Prostate gland (tissue), 2 donors: ENCODE results near the gene NFATC4. TPM values are rescaled to one million over a fixed set of nuclear protein-coding genes. Genes with fewer than 3 reads are reported as not detected.

Source experiments
- DNase-seq: peaks from one replicate; pipeline ENCODE4 v3.0.0-alpha.2; 2019; ENCODE audit warnings: low spot score
- H3K27ac ChIP-seq, 2 donors: fragments of 200-600 bp; sonication (generic); 2 replicates each; pipeline ENCODE4 v1.5.1; 2017 to 2019
- H3K27me3 ChIP-seq: fragments of 200-600 bp; sonication (generic); replicated peaks from 2 replicates; pipeline ENCODE4 v1.5.1; 2019; ENCODE audit not compliant: insufficient read depth
- H3K36me3 ChIP-seq, 2 donors: fragments of 200-600 bp; sonication (generic); 1 replicate in 1 of 2; 2 replicates in 1 of 2; pipeline versions ENCODE4 v1.5.1 to v1.8.1; 2017 to 2019
- H3K4me1 ChIP-seq: fragments of 200-600 bp; sonication (generic); replicated peaks from 2 replicates; pipeline ENCODE4 v1.5.1; 2019
- H3K4me3 ChIP-seq, 2 donors: fragments of 200-600 bp; sonication (generic); 2 replicates each; pipeline ENCODE4 v1.5.1; 2017 to 2019
- H3K9me3 ChIP-seq: fragments of 200-600 bp; sonication (generic); 2 replicates; pipeline ENCODE4 v1.5.1; 2017
- CTCF ChIP-seq, 4 experiments: fragments of 200-600 bp in 2 of 4; fragments of 450-650 bp in 2 of 4; sonication (generic) in 2 of 4; IDR thresholded peaks; 1 replicate in 3 of 4; 2 replicates in 1 of 4; pipeline ENCODE4 v1.5.1; 2016 to 2019; ENCODE audit warnings: antibody characterized with exemption in 4 of 4, mild to moderate bottlenecking in 2 of 4, moderate library complexity in 2 of 4
- POLR2A ChIP-seq: fragments of 450-650 bp; IDR thresholded peaks from one replicate; pipeline ENCODE4 v1.6.1; 2016; ENCODE audit warnings: antibody characterized with exemption, mild to moderate bottlenecking
- POLR2AphosphoS5 ChIP-seq: sonication (generic); formaldehyde crosslinking; IDR thresholded peaks from one replicate; pipeline ENCODE4 v1.6.1; 2017; ENCODE audit warnings: antibody characterized with exemption
- whole genome bisulfite sequencing: methylation state at CpG from one replicate; pipeline ENCODE4 v1.1.5; 2018; 5-methylcytosine and 5-hydroxymethylcytosine counted together
- intact Hi-C: fragments of 100-400 bp; cut with DNase I; formaldehyde crosslinking; loops from one replicate; pipeline ENCODE4 v1.14.2; 2022
- total RNA-seq, 2 donors: library from RNA; depleted of rRNA; stranded (reverse); fragments of >200 nt; gene quantifications; one replicate each; pipeline ENCODE4 v1.1.0, GENCODE V29; 2016

NFATC4 gene
- total RNA-seq, 2 donors from 2014 or later = 6.3 to 41.1 TPM

- H3K4me3 ChIP-seq = no peak overlapping the region
- no peaks in the 10 kb centered on the region for H3K27me3 ChIP-seq
- H3K4me1 ChIP-seq = no peaks in the 10 kb centered on the region
- TF ChIP-seq POLR2A = no peak
- TF ChIP-seq CTCF (IDR thresholded peaks at IDR 0.05) = no peak
- TF ChIP-seq POLR2AphosphoS5 = no peak
- WGBS = 58% methylated on average over 7 of the region's 7 CpGs
- intact Hi-C loops = no loop called here
- H3K9me3 ChIP-seq = no peaks in the 10 kb centered on the region
- DNase-seq = no peak
- H3K36me3 ChIP-seq = no peaks in the 10 kb centered on the region
- H3K27ac ChIP-seq = peak overlapping the region; percentile 4 to 10
These were observed 11.3 kb downstream of the NFATC4 start for GRCh38 chr14:24378981-24379906.

GRCh38 chr14:24379907-24380730, 12.1 kb downstream of the NFATC4 start:
- Histone ChIP-seq H3K4me3 (no peak overlapping the region), H3K36me3 (no peaks in the 10 kb centered on the region), H3K27ac (no peak overlapping the region), H3K9me3 (no peaks in the 10 kb centered on the region), H3K27me3 (no peaks in the 10 kb centered on the region), H3K4me1 (no peaks in the 10 kb centered on the region)
- WGBS = 81% methylated on average over 15 of the region's 15 CpGs
- no peak for DNase-seq
- intact Hi-C loops = no loop called here
- no peak for TF ChIP-seq POLR2AphosphoS5
- no peak for TF ChIP-seq POLR2A
- no peak for TF ChIP-seq CTCF (IDR thresholded peaks at IDR 0.05)

DNA sequence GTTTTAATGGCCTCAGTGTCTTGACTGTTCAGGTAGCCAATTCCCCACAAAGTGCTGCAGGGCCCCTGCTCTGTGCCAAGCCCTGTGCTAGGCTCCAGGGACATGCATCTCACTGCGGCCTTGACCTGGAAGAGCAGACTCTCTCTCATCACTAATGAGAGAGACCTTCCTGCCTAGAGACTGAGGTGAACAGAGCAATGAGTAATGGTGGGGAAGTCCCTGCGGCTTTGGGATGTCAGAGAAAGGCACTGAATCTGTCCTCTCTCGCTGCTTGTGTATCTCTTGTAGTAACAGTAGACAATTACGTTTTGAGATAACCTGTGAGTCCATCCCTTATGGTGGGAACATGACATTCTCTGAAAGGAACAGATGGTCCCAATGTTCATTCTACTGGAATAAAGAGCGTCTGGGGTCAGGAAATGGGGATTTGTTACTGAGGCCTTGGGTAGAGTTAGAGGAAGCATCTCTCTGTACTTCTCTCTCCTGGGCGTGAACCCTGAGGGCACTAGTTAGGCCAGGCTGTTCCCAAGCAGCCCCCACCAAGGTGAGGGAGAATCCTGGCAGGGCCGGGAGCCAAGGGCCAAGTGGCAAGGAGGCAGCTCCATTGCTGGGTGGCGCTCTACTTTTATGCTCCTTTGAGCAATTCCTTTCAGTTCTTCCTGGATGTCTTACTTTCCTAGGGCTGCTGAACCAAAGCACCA, 13.5 kb downstream of the NFATC4 start:
- WGBS = 71% methylated on average over 8 of the region's 8 CpGs
- H3K27ac ChIP-seq = no peak overlapping the region
- intact Hi-C loops = no loop called here

GRCh38 chr14:24382064-24382371, 14.0 kb downstream of the NFATC4 start:
- no peak overlapping the region for H3K27ac ChIP-seq
- H3K4me3 ChIP-seq = no peak overlapping the region
- WGBS = 17% methylated on average over 4 of the region's 4 CpGs
- no peaks in the 10 kb centered on the region for H3K36me3 ChIP-seq
- TF ChIP-seq POLR2A (no peak), POLR2AphosphoS5 (no peak), CTCF (IDR thresholded peaks at IDR 0.05) (no peak)
- no peaks in the 10 kb centered on the region for H3K4me1 ChIP-seq
- DNase-seq = no peak
- no peaks in the 10 kb centered on the region for H3K9me3 ChIP-seq
- no peaks in the 10 kb centered on the region for H3K27me3 ChIP-seq
- intact Hi-C loops = no loop called here

More for the DNA sequence above, 13.5 kb downstream of the NFATC4 start:
- H3K27me3 ChIP-seq = no peaks in the 10 kb centered on the region
- no peaks in the 10 kb centered on the region for H3K36me3 ChIP-seq
- no peaks in the 10 kb centered on the region for H3K9me3 ChIP-seq
- DNase-seq = no peak
- no peak overlapping the region for H3K4me3 ChIP-seq
- TF ChIP-seq CTCF (IDR thresholded peaks at IDR 0.05) (no peak), POLR2A (no peak), POLR2AphosphoS5 (no peak)
- H3K4me1 ChIP-seq = no peaks in the 10 kb centered on the region
